HG03460 (cell line): ENCODE measurements around the gene SDS.

ENCODE experiments used
- ATAC-seq: cut with Tn5 transposase; IDR thresholded peaks from one replicate; pipeline ENCODE4 v1.9.1; 2021; ENCODE audit not compliant: unreplicated experiment

SDS gene

GRCh38 chr12:113427882-113428281, 24.2 kb upstream of the SDS start:
- ATAC-seq = no peak

- ATAC-seq = no peak
Observed at GRCh38 chr12:113425960-113426453, 22.3 kb upstream of the SDS start.

DNA sequence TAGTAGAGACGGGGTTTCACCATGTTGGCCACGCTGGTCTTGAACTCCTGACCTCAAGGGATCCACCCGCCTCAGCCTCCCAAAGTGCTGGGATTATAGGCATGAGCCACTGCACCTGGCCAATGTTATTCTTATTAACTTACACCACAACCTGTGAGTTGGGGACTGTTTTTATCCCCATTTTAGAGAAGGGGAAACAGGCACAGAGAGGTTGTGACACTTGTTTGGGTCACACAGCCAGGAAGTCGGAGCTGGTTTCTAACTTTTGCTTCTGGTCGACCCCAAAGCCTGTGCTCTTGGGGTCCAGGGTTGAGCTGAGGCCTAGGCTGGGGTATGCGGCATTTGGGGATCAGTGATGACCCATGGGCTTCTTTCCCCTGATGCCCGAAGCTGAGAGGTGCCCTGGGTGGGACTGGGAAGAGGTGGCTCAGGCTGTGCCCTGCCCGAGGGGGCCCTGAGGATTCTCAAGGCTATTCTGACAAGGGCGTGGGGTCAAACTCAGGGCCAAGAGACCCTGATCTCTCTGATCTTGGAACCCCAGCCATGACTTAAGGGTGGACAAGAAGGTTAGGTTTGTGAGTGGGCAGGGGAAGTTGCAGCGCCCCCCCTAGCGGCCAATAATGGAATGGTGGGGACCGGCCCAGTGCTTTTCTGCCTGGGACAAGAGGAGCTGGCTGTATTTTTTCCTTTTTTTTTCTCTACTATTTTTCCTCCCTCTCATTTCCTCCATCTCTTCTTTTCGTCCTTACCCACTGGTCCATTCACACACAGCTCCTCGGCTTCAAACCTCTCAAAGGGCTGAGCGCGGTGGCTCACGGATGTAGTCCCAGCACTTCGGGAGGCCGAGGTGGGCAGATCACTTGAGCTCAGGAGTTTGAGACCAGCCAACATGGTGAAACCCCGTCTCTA, 21.5 kb upstream of the SDS start:
- ATAC-seq = no peak

GRCh38 chr12:113424456-113424855, 20.8 kb upstream of the SDS start:
- no peak for ATAC-seq

DNA sequence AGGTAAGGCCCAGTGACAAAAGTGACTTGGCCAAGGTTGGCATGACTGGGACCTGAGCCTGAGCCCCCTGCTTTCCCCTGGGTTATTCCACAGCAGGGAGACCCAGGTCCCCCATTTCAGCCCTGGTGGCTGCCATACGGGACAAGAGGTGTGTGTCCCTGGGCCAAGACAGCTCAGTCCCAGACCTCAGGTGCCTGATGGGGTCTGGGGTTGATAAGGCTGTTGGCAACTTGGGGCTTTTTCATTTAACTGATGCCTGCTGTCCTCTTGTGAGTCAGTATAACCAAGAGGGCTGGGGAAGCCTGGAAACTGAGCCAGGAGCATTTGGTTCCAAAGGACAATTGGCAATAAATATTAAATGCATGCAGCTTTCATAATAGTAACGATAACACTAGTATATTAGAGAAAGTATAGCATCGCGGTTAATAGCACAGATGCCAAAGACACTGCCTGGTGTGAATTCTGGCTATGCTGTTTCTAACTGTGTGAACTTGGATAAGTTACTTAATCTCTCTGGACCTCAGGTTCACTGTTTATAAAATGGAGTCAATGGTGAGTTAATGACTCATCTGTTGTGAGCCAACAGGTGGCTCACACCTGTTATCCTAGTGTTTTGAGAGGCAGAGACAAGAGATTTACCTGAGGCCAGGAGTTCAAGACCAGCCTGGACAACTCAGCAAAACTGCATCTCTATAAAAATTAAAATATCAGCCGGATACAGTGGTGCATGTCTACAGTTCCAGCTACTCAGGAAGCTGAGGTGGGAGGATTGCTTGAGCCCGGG, 19.4 kb upstream of the SDS start:
- no peak for ATAC-seq

GRCh38 chr12:113422030-113422885, 18.6 kb upstream of the SDS start, which contains the start of gene SDSL:
SDSL (plus strand) TSS chr12:113422380; CDS start chr12:113427983, 5,603 bp downstream.
- ATAC-seq = peak; percentile 96

- ATAC-seq = no peak
Observed at GRCh38 chr12:113420996-113421595, 17.4 kb upstream of the SDS start.

DNA sequence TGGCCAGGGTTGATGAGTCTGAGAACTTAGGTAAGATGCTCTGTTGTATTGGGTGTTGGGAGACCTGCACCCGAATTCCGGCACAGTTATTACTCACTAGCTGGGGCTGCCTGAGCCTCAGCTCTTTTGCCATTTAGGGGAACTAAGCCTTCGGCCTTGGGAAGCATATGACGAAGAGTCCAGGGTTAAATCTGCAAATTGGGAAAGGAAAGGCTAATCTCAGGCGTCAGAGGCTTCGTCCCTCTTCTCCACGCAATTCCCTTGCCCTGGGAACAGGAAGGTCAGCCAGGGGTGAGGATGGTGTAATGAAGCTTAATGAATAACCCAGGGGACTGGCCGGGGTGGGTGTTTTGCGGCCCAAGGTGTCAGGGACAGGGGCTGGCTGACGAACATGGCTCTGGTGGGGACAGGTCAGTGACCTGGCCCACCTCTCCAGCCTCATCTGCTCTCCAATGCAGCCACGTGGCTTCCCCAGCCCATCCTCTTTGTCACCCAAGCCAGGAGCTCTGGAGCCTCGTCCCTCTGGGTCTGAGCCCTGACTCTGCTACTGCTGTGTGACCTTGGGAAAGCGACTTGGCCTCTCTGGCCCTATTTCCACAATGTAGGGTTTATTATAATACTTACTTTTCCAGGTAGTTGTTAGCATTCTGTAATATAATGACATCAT, 14.7 kb upstream of the SDS start:
- no peak for ATAC-seq

DNA sequence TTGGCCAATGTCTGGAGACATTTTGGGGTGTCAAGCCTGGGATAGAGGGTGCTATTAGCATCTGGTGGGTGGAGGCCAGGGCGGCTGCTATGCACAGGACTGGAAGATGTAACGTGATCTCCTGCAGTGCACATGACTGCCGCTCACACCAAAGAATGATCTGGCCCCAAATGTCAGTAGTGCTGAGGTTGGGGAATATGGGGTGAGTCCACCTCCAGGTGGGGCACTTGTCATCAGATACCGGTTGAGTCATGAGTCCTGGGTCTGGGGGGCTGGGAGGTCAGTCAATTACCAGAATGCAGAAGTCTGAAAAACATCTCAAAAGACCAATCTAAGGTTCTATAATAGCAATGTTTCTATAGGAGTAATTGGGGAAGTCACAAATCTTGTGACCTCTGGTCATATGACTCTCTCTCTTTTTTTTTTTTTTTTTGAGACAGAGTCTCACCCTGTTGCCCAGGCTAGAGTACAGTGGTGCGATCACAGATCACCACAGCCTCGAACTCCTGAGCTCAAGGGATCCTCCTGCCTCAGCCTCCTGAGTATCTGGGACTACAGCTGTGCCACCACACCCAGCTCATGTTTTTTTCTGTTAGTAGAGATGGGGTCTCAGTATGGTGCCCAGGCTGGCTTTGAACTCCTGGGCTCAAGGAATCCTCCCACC, 12.5 kb upstream of the SDS start:
- no peak for ATAC-seq

DNA sequence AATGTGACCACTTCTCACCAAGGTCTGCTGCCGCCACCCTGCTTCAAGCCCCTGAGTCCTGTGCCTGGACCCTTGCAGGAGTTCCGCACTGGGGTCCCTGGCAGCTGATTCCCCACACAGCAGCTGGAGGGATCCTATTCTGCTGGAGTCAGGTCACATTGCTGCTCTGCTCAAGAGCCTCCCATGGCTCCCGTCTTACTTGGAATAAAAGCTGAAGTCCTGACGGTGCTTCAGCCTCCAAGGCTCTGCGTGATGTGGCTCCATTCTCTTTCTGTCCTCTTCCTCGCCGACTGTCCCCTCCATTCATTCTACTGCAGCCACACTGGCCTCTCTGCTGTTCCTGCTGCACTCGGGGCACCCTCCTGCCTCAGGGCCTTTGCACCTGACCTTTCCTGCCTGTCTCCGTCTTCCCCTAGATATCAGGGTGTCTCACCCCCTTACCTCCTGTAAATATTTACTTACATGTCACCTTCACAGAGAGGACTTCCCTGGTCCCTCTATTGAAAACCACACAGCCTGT, 10.9 kb upstream of the SDS start:
- no peak for ATAC-seq

DNA sequence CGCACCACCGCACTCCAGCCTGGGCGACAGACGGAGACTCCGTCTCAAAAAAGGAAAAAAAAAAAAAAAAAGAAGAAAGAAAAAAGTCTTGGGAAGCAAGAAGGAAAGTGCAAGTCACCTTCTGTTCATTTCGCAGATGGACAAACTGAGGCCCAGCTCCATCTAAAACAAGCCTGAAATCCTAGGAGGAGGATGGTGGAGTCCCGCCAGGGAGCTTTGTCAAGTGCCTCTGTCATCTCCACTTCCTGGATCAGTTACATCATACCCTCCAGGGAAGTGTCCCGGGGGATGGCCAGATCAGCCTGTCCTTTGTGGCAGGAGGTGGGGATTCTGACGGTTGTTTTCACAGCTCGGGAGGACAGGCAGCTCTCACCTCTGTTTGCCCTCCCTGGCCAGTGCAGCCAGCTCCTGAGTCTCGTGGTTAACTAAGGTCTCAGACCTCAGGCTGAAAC, 9.8 kb upstream of the SDS start:
- no peak for ATAC-seq

DNA sequence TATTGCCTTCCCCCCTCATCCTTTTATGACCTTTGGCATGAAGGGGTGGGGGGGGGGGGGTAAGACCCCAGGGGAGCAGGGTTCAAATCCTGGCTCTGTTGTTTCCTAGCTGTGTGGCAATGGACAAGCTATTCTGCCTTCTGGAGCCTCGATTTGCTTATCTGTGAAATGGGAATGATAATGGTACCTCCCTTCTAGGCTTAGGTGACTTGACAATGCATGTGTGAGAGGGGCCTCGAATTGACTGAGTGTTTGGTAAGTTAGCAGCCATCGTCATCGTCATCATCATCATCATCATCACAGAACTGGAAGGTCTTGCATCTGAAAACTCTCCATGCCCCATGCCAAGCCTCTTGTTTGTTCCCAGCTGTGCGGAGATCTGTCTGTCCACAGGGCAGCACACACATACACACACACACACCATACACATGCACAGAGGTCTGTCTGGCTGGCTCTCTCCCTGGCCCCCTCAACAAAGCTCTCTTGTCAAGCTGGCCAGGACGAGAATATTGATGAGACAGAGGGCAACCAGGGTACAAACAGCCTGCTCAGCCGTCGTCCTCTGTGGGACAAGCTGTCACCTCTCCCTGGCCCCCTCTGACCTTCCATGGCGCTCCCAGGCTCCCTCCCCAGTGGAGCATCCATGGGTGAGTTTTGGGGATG, 5.9 kb upstream of the SDS start:
- ATAC-seq = no peak

GRCh38 chr12:113408756-113409298, 5.1 kb upstream of the SDS start:
- ATAC-seq = no peak

- no peak for ATAC-seq
Observed at GRCh38 chr12:113407931-113408600, 4.4 kb upstream of the SDS start.

GRCh38 chr12:113405694-113406093, 2.0 kb upstream of the SDS start:
- ATAC-seq = no peak

GRCh38 chr12:113402586-113403260, 964 bp downstream of the SDS start:
- no peak for ATAC-seq
